ENCODE measurements around the gene MICAL2. TPM values are rescaled to one million over a fixed set of nuclear protein-coding genes. Genes with fewer than 3 reads are reported as not detected.

The MICAL2 gene
- total RNA-seq, 2 experiments from 2014 or later, result not detected

DNA sequence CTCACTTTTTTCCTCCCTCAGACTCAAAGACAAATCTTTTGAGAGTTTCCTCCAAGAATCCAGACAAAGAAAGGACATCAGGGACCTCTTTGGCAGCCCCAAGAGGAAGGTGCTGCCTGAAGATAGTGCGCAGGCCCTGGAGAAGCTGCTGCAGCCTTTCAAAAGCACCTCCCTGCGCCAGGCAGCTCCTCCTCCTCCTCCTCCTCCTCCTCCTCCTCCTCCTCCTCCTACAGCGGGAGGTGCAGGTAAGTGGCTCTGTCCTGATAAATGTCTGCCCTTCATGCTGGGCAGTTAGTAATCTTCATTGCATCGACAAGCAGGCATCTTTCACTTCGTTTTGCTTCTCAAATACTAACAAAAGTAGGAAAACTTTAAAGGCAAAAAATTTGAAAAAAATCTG lies 184.2 kb downstream of the MICAL2 start:
- DNase-seq (ENCODE audit: low spot score), result no peak
- no peak overlapping the region for H3K4me2 ChIP-seq (ENCODE audit: low read length)
- TF ChIP-seq, protein P1, sequence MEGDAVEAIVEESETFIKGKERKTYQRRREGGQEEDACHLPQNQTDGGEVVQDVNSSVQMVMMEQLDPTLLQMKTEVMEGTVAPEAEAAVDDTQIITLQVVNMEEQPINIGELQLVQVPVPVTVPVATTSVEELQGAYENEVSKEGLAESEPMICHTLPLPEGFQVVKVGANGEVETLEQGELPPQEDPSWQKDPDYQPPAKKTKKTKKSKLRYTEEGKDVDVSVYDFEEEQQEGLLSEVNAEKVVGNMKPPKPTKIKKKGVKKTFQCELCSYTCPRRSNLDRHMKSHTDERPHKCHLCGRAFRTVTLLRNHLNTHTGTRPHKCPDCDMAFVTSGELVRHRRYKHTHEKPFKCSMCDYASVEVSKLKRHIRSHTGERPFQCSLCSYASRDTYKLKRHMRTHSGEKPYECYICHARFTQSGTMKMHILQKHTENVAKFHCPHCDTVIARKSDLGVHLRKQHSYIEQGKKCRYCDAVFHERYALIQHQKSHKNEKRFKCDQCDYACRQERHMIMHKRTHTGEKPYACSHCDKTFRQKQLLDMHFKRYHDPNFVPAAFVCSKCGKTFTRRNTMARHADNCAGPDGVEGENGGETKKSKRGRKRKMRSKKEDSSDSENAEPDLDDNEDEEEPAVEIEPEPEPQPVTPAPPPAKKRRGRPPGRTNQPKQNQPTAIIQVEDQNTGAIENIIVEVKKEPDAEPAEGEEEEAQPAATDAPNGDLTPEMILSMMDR (conservative IDR thresholded peaks at IDR 0.05; ENCODE audit: low read length), result no peak
- TF ChIP-seq EZH2phosphoT487 (IDR thresholded peaks at IDR 0.05; ENCODE audit: borderline replicate concordance, low read depth, low read length), result no peak
- H3K9me3 ChIP-seq (ENCODE audit: low read length), result no peaks in the 10 kb centered on the region
- H4K20me1 ChIP-seq (ENCODE audit: insufficient read depth, low read length), result no peaks in the 10 kb centered on the region
- BruUV-seq (replicated peaks), result no TSS peak
- no peaks in the 10 kb centered on the region for H3K36me3 ChIP-seq (ENCODE audit: insufficient read depth, low read length)
- H3K4me3 ChIP-seq (ENCODE audit: low read depth, low read length, poor library complexity, severe bottlenecking), result no peak overlapping the region
- POLR2A ChIA-PET, result no interaction called here
- no peaks in the 10 kb centered on the region for H3K9me2 ChIP-seq (ENCODE audit: insufficient read depth, low read length)
- H3K79me2 ChIP-seq (ENCODE audit: insufficient read depth, low read depth, low read length), result no peaks in the 10 kb centered on the region
- no peaks in the 10 kb centered on the region for H3K4me1 ChIP-seq (ENCODE audit: insufficient read depth, low read length, poor library complexity, severe bottlenecking)
- intact Hi-C loops (cut with micrococcal nuclease; ENCODE audit: unreplicated experiment), result no loop called here
- no peak overlapping the region for H2AFZ ChIP-seq (ENCODE audit: low read length)
- no peak overlapping the region for H3K27ac ChIP-seq (ENCODE audit: low read depth, low read length, poor library complexity, severe bottlenecking)
- CTCF ChIA-PET (ENCODE audit: unreplicated experiment), result interaction anchor here (0.6 kb wide), 1 partner anchor 1007 kb away, joined by 5 read pairs; no protein-coding TSS in a partner anchor

DNA sequence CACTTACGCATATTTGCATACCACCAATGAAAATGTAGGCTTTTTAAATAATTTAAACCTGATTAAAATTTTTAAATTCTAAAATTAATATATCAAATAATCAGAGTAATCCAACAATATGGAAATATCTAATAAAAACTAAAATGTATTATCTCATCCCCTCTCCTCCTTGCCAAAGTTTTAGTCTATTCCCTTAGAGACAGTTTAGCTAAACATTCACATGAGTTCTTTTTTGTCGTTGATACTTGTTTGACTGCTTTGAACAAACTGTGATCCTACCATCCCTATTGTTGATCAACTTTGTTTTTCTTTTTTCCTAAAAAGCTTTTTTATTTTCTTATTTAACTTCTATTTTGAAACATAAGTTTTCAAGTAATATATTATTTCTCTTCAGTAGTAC lies 185.6 kb downstream of the MICAL2 start:
- POLR2A ChIA-PET, result no interaction called here
- intact Hi-C loops (cut with micrococcal nuclease; ENCODE audit: unreplicated experiment), result no loop called here
- Histone ChIP-seq H3K9me2 (ENCODE audit: insufficient read depth, low read length) (no peaks in the 10 kb centered on the region), H3K9me3 (ENCODE audit: low read length) (no peaks in the 10 kb centered on the region), H2AFZ (ENCODE audit: low read length) (no peak overlapping the region), H3K27ac (ENCODE audit: low read depth, low read length, poor library complexity, severe bottlenecking) (no peak overlapping the region), H3K4me3 (ENCODE audit: low read depth, low read length, poor library complexity, severe bottlenecking) (no peak overlapping the region), H4K20me1 (ENCODE audit: insufficient read depth, low read length) (no peaks in the 10 kb centered on the region), H3K79me2 (ENCODE audit: insufficient read depth, low read depth, low read length) (no peaks in the 10 kb centered on the region), H3K4me2 (ENCODE audit: low read length) (no peak overlapping the region), H3K36me3 (ENCODE audit: insufficient read depth, low read length) (no peaks in the 10 kb centered on the region), H3K4me1 (ENCODE audit: insufficient read depth, low read length, poor library complexity, severe bottlenecking) (no peaks in the 10 kb centered on the region)
- no TSS peak for BruUV-seq (replicated peaks)
- TF ChIP-seq, protein P1 (conservative IDR thresholded peaks at IDR 0.05; ENCODE audit: low read length), result no peak
- CTCF ChIA-PET (ENCODE audit: unreplicated experiment), result no interaction called here
- no peak for DNase-seq (ENCODE audit: low spot score)

DNA sequence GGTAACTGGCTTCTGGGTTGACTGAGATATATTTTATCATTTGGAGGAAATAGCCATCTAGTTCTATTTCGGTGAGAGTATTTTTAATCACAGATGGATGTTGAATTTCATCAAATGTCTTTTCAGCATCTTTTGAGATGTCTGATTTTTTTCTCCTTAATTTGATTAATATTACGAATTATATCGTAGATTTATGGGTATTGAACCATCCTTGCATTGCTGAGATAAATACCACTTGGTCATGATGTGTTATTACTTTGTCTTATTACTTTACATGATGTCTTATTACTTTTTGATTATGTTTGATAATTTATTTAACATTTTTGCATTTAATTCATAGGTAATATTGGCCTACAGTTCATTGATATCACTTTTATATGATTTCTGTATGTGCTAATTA lies 188.2 kb downstream of the MICAL2 start:
- H3K4me3 ChIP-seq (ENCODE audit: low read depth, low read length, poor library complexity, severe bottlenecking), result no peak overlapping the region
- H3K36me3 ChIP-seq (ENCODE audit: insufficient read depth, low read length), result no peaks in the 10 kb centered on the region
- DNase-seq (ENCODE audit: low spot score), result no peak
- no peaks in the 10 kb centered on the region for H3K79me2 ChIP-seq (ENCODE audit: insufficient read depth, low read depth, low read length)
- no peaks in the 10 kb centered on the region for H3K9me2 ChIP-seq (ENCODE audit: insufficient read depth, low read length)
- no peaks in the 10 kb centered on the region for H3K4me1 ChIP-seq (ENCODE audit: insufficient read depth, low read length, poor library complexity, severe bottlenecking)
- ChIA-PET CTCF (ENCODE audit: unreplicated experiment) (no interaction called here), POLR2A (no interaction called here)
- no peak overlapping the region for H3K27ac ChIP-seq (ENCODE audit: low read depth, low read length, poor library complexity, severe bottlenecking)
- no TSS peak for BruUV-seq (replicated peaks)
- no peak overlapping the region for H2AFZ ChIP-seq (ENCODE audit: low read length)
- H4K20me1 ChIP-seq (ENCODE audit: insufficient read depth, low read length), result no peaks in the 10 kb centered on the region
- H3K9me3 ChIP-seq (ENCODE audit: low read length), result no peaks in the 10 kb centered on the region
- intact Hi-C loops (cut with micrococcal nuclease; ENCODE audit: unreplicated experiment), result no loop called here
- TF ChIP-seq, protein P1 (conservative IDR thresholded peaks at IDR 0.05; ENCODE audit: low read length), result no peak
- TF ChIP-seq EZH2phosphoT487 (IDR thresholded peaks at IDR 0.05; ENCODE audit: borderline replicate concordance, low read depth, low read length), result no peak
- H3K4me2 ChIP-seq (ENCODE audit: low read length), result no peak overlapping the region

All from OCI-LY7 (cell line).